BJ (cell line): Measurements from ENCODE around the gene RABGAP1L. TPM values are rescaled to one million over a fixed set of nuclear protein-coding genes. Genes with fewer than 3 reads are reported as not detected.

Experiments used
- CTCF ChIA-PET: fragments of 350-600 bp; formaldehyde crosslinking; extraction: SDS; loops from one replicate; lab custom pipeline; 2021; ENCODE audit warnings: antibody characterized with exemption, inconsistent platforms; lab: Yijun Ruan, JAX
- POLR2A ChIA-PET: fragments of 300-600 bp; sonication (Branson Sonifier 250); formaldehyde crosslinking; extraction: SDS; loops from one replicate; lab custom pipeline; 2021; ENCODE audit warnings: antibody characterized with exemption; lab: Charles Lee
- DNase-seq: peaks from one replicate; pipeline ENCODE4 v3.0.0-alpha.2; 2011; ENCODE audit warnings: low read depth
- H3K27me3 ChIP-seq: 2 replicates; pipeline ENCODE4 v1.6.0; 2011; ENCODE audit warnings: low read length; ENCODE audit not compliant: control insufficient read depth, insufficient read depth
- H3K36me3 ChIP-seq: 2 replicates; pipeline ENCODE4 v1.5.1; 2011; ENCODE audit warnings: low read length; ENCODE audit not compliant: control insufficient read depth, insufficient read depth
- H3K4me3 ChIP-seq: 2 replicates; pipeline ENCODE4 v1.5.1; 2011; ENCODE audit warnings: low read depth, mild to moderate bottlenecking, control low read depth, low read length
- polyA plus RNA-seq: library from polyadenylated mRNA; depleted of rRNA; stranded (reverse); fragments of >200 nt; gene quantifications from 2 replicates; pipeline ENCODE4 v1.2.3, GENCODE V29; 2011
- TF ChIP-seq, protein P1 (sequence below): IDR thresholded peaks from 2 replicates; pipeline ENCODE4 v1.5.1; 2011; ENCODE audit warnings: low read depth, mild to moderate bottlenecking, control low read depth, inconsistent platforms, low read length, moderate library complexity; ENCODE audit not compliant: insufficient read depth

The RABGAP1L gene
- polyA plus RNA-seq, 1 experiment: 15.9 TPM

- no peak for DNase-seq
- TF ChIP-seq, protein P1, sequence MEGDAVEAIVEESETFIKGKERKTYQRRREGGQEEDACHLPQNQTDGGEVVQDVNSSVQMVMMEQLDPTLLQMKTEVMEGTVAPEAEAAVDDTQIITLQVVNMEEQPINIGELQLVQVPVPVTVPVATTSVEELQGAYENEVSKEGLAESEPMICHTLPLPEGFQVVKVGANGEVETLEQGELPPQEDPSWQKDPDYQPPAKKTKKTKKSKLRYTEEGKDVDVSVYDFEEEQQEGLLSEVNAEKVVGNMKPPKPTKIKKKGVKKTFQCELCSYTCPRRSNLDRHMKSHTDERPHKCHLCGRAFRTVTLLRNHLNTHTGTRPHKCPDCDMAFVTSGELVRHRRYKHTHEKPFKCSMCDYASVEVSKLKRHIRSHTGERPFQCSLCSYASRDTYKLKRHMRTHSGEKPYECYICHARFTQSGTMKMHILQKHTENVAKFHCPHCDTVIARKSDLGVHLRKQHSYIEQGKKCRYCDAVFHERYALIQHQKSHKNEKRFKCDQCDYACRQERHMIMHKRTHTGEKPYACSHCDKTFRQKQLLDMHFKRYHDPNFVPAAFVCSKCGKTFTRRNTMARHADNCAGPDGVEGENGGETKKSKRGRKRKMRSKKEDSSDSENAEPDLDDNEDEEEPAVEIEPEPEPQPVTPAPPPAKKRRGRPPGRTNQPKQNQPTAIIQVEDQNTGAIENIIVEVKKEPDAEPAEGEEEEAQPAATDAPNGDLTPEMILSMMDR: no peak
- CTCF ChIA-PET: no interaction called here
- H3K36me3 ChIP-seq: no peaks in the 10 kb centered on the region
- no peaks in the 10 kb centered on the region for H3K27me3 ChIP-seq
- no peak overlapping the region for H3K4me3 ChIP-seq
- POLR2A ChIA-PET: no interaction called here
Observed at GRCh38 chr1:174928541-174928940, 769.2 kb downstream of the RABGAP1L start.

DNA sequence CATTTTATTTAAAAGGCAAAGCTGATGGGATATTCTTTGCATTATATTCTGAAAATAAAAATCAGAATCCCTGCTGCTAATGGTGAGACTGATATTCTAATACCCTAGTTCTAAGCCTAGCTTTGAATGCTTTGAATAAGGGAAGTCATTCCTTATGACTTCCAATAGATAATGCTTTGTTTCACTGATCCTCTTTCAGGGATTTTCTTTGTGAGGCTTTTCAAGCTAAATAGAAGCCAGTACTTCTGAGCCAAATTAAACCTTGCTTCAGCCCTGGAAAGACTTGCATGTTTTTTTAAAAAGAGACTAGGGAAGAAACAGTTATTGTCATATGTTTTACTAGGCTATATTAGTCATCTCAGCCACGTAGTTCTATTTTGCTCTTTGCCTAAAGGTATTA lies 771.9 kb downstream of the RABGAP1L start:
- TF ChIP-seq, protein P1: no peak
- Histone ChIP-seq H3K4me3 (no peak overlapping the region), H3K27me3 (no peaks in the 10 kb centered on the region), H3K36me3 (no peaks in the 10 kb centered on the region)
- CTCF ChIA-PET: no interaction called here
- DNase-seq: no peak
- POLR2A ChIA-PET: interaction anchor here (0.6 kb wide), 1 partner anchor 54 kb away, joined by 4 read pairs; no protein-coding TSS in a partner anchor

- TF ChIP-seq, protein P1: no peak
- DNase-seq: no peak
- H3K4me3 ChIP-seq: no peak overlapping the region
- H3K27me3 ChIP-seq: no peaks in the 10 kb centered on the region
- H3K36me3 ChIP-seq: no peaks in the 10 kb centered on the region
- ChIA-PET CTCF (interaction anchor here (1.0 kb wide), 1 partner anchor 10 kb away, joined by 3 read pairs; no protein-coding TSS in a partner anchor), POLR2A (no interaction called here)
Observed at GRCh38 chr1:174932587-174932986, 773.3 kb downstream of the RABGAP1L start.

- TF ChIP-seq, protein P1: no peak
- CTCF ChIA-PET: interaction anchor here (0.7 kb wide), 1 partner anchor 30 kb away, joined by 3 read pairs; no protein-coding TSS in a partner anchor
Observed at GRCh38 chr1:174935961-174936727, 776.8 kb downstream of the RABGAP1L start.

GRCh38 chr1:174938281-174939007 lies 779.1 kb downstream of the RABGAP1L start:
- no peaks in the 10 kb centered on the region for H3K27me3 ChIP-seq
- H3K4me3 ChIP-seq: no peak overlapping the region
- TF ChIP-seq, protein P1: no peak
- ChIA-PET POLR2A (no interaction called here), CTCF (interaction anchor here (0.8 kb wide), 1 partner anchor 20 kb away, joined by 3 read pairs; no protein-coding TSS in a partner anchor)
- H3K36me3 ChIP-seq: no peaks in the 10 kb centered on the region
- DNase-seq: no peak

More at GRCh38 chr1:174935961-174936727, 776.8 kb downstream of the RABGAP1L start:
- Histone ChIP-seq H3K27me3 (no peaks in the 10 kb centered on the region), H3K4me3 (no peak overlapping the region), H3K36me3 (no peaks in the 10 kb centered on the region)
- POLR2A ChIA-PET: no interaction called here
- no peak for DNase-seq
